KMS-11 (cell line): ENCODE data around the gene DLX6.
"Not testable (repeated sequence)": the region's sequence is repeated elsewhere in the genome, so short reads cannot be mapped to it uniquely, and the experiment has no call there.

ENCODE experiments used
- H2AFZ ChIP-seq: fragments of 200-600 bp; sonication (generic); 2 replicates; pipeline ENCODE4 v1.6.1; 2016; ENCODE audit warnings: antibody characterized with exemption, mixed run types, low read depth
- H3K27ac ChIP-seq: fragments of 200-600 bp; sonication (generic); 2 replicates; pipeline ENCODE4 v1.6.1; 2016; ENCODE audit warnings: mild to moderate bottlenecking, mixed run types
- H3K27me3 ChIP-seq: fragments of 200-600 bp; sonication (generic); 2 replicates; pipeline ENCODE4 v1.6.1; 2017; ENCODE audit warnings: mild to moderate bottlenecking, low read depth, mixed run types, moderate library complexity; ENCODE audit not compliant: insufficient read depth
- H3K36me3 ChIP-seq: fragments of 200-600 bp; sonication (generic); 2 replicates; pipeline ENCODE4 v1.6.1; 2017; ENCODE audit warnings: mild to moderate bottlenecking, mixed run types; ENCODE audit not compliant: insufficient read depth
- H3K4me1 ChIP-seq: fragments of 200-600 bp; sonication (generic); 2 replicates; pipeline ENCODE4 v1.6.1; 2016; ENCODE audit warnings: mild to moderate bottlenecking, low read depth, mixed run types; ENCODE audit not compliant: poor library complexity, severe bottlenecking
- H3K4me2 ChIP-seq: fragments of 200-600 bp; sonication (generic); 2 replicates; pipeline ENCODE4 v1.7.0; 2016; ENCODE audit warnings: mild to moderate bottlenecking, mixed run types
- H3K4me3 ChIP-seq: fragments of 200-600 bp; sonication (generic); IDR thresholded peaks from 2 replicates; pipeline ENCODE4 v1.6.1; 2017; ENCODE audit warnings: low read depth, low read length, mixed read lengths; ENCODE audit not compliant: insufficient read depth
- H3K79me2 ChIP-seq: fragments of 200-600 bp; sonication (generic); 2 replicates; pipeline ENCODE4 v1.6.1; 2016; ENCODE audit warnings: low read depth, mixed run types; ENCODE audit not compliant: insufficient read depth
- H3K9ac ChIP-seq: fragments of 200-600 bp; sonication (generic); 2 replicates; pipeline ENCODE4 v1.6.1; 2016; ENCODE audit warnings: mild to moderate bottlenecking, mixed run types
- H4K20me1 ChIP-seq: fragments of 200-600 bp; sonication (generic); 2 replicates; pipeline ENCODE4 v1.6.1; 2016; ENCODE audit warnings: mild to moderate bottlenecking, mixed run types; ENCODE audit not compliant: insufficient read depth
- TF ChIP-seq, protein P1 (sequence below): fragments of 200-600 bp; sonication (generic); conservative IDR thresholded peaks from 2 replicates; pipeline ENCODE4 v1.6.1; 2017; ENCODE audit warnings: low read depth, mild to moderate bottlenecking, antibody characterized with exemption, low read length, moderate library complexity, mixed read lengths

The DLX6 gene

DNA sequence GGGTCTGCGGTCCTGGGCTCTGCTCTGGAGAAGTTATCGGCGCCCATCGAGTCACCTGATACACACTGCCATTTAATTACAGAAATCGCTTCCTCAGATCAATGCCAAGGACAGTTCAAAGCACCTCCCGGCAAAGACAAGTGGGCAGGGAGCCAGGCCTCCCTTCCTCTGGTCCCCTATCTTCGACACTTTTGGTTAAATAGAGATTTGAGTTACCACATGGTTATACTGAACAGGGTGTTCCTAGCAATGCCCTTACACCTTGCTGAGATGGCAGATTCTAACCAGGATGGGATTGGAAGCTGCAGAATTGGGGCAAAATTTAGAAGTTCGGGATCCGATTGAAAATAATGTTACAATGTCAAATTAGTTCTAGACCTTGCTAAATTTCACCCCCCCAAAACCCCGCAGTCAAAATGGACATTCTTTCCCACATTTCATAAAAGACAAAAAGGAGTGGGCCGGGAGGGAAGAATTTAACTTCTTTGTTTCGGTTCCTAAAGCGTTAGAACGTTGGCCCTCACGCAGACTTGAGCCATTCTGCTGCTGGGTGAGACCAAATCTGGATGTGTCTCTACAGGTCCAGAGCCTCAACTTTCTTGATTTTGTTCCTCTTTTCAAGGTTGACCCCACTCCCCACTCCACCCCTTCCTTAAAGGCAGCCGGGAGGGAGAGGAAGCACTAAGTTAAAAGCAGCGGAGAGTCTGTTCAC is 21.5 kb downstream of the DLX6 start:
- no peak overlapping the region for H3K27ac ChIP-seq
- peak overlapping the region; percentile 36; the same call in 1 of the 2 replicates for H3K4me2 ChIP-seq
- no peak overlapping the region for H3K9ac ChIP-seq
- H3K27me3 ChIP-seq = no peaks in the 10 kb centered on the region
- peaks cover 3% of the 10 kb centered on the region for H3K4me1 ChIP-seq
- H3K36me3 ChIP-seq = no peaks in the 10 kb centered on the region
- H2AFZ ChIP-seq = peak overlapping the region; percentile 75
- no peaks in the 10 kb centered on the region for H3K79me2 ChIP-seq
- TF ChIP-seq, protein P1, sequence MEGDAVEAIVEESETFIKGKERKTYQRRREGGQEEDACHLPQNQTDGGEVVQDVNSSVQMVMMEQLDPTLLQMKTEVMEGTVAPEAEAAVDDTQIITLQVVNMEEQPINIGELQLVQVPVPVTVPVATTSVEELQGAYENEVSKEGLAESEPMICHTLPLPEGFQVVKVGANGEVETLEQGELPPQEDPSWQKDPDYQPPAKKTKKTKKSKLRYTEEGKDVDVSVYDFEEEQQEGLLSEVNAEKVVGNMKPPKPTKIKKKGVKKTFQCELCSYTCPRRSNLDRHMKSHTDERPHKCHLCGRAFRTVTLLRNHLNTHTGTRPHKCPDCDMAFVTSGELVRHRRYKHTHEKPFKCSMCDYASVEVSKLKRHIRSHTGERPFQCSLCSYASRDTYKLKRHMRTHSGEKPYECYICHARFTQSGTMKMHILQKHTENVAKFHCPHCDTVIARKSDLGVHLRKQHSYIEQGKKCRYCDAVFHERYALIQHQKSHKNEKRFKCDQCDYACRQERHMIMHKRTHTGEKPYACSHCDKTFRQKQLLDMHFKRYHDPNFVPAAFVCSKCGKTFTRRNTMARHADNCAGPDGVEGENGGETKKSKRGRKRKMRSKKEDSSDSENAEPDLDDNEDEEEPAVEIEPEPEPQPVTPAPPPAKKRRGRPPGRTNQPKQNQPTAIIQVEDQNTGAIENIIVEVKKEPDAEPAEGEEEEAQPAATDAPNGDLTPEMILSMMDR = no peak
- H4K20me1 ChIP-seq = no peaks in the 10 kb centered on the region
- H3K4me3 ChIP-seq = no peak overlapping the region

DNA sequence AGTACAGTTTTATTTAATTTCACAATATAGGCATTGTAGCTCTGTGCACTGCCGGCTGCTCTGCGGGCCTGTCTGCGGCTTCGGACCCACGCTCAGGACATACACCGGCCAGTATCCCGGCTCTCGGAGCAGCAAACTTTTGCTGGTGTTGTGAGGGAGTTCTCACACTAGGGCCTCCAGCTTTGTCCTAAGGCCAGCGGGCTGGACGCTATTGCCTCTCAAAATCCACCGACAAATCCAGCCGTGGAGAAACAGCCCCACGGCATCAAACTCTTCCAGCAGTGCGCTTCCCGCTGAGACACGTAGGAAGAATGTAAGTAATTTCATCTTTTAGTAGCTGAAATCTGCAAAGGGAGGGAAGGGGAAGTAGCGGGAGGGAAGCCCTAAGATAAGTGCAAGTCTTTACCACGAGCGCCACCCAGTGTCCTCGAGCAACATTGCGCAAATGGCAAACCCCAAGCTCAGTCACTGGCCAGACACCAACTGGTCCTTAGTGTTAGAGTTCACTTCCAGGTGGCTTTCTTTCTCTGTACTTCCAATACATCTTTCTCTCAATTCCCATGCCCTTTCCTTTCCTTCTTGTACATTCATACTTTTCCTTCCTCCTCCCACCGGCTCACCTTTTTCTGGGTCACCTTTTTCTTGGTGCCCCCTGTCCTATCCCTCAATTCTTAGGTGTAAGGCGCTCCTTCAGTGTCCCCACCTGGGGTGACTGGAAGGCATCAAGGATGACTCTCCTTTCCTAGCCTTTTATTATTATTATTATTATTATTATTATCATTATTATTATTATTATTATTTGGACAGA is 22.3 kb downstream of the DLX6 start:
- TF ChIP-seq, protein P1 = peak; percentile 94
- Histone ChIP-seq H3K27me3 (no peaks in the 10 kb centered on the region), H3K79me2 (no peaks in the 10 kb centered on the region), H2AFZ (peak overlapping the region; percentile 75), H3K9ac (no peak overlapping the region), H3K27ac (no peak overlapping the region), H4K20me1 (no peaks in the 10 kb centered on the region), H3K4me1 (peaks cover 3% of the 10 kb centered on the region), H3K36me3 (no peaks in the 10 kb centered on the region), H3K4me3 (no peak overlapping the region), H3K4me2 (peak overlapping the region; percentile 36)

DNA sequence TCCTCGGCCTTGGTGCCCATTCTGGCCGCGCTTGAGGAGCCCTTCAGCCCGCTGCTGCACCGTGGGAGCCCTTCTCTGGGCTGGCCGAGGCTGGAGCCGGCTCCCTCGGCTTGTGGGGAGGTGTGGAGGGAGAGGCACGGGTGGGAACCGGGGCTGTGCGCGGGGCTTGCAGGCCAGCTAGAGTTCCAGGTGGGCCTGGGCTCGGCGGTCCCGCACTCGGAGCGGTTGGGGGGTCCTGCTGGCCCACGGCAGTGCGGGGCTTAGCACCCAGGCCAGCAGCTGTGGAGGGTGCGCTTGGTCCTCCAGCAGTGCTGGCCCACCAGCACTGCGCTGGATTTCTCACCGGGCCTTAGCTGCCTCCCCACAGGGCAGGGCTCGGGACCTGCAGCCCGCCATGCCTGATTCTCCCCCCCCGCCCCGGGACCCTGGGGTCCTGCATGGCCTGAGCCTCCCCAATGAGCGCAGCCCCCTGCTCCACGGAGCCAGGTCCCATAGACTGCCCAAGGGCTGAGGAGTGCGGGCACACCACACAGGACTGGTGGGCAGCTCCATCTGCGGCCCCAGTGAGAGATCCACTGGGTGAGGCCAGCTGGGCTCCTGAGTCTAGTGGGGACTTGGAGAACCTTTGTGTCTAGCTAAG is 29.0 kb downstream of the DLX6 start:
- H3K36me3 ChIP-seq, H3K27me3 ChIP-seq, H3K4me3 ChIP-seq, H3K79me2 ChIP-seq, H4K20me1 ChIP-seq, H3K27ac ChIP-seq, H3K4me2 ChIP-seq, H3K4me1 ChIP-seq, H3K9ac ChIP-seq, H2AFZ ChIP-seq: not testable (repeated sequence)

DNA sequence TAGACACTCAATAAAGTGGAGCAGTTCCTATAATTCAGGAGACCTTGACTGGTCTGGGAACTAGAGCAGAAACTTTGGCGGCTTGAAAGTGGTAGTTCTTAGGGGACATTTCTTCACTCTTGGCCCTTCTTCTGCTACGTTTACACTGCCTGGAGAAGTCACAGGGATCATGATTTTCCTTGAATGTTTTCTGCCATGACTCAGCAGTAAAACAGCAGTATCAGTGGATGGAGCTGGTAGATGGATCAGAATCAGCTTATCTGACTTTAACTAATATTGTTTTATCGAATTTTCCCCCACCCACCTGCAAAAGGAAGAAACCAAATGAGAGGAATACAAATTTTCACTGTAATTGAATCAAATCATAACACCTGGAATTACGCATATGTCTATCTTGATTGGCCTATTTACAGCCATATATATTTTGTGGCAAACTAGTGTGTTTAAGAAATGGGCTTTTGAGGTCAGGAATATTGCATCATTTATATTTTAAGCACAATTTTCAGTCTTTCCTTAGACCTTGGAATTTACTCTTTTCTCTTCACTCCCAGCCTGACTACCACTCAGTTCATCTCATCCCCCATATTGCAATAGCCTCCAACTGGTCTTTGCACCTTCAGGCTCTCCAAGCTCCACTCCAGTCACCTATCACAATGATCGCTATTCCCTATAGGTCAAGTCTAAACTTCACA is 34.2 kb downstream of the DLX6 start:
- Histone ChIP-seq H3K79me2 (no peaks in the 10 kb centered on the region), H3K4me3 (no peak overlapping the region), H3K27ac (no peak overlapping the region), H3K27me3 (no peaks in the 10 kb centered on the region), H3K9ac (no peak overlapping the region), H4K20me1 (no peaks in the 10 kb centered on the region), H3K4me1 (no peaks in the 10 kb centered on the region), H3K36me3 (no peaks in the 10 kb centered on the region), H2AFZ (no peak overlapping the region), H3K4me2 (no peak overlapping the region)
- TF ChIP-seq, protein P1 = no peak
